TTC549 (cell line): ENCODE data around the gene TMEM161A.
"Not testable (repeated sequence)": the region's sequence is repeated elsewhere in the genome, so short reads cannot be mapped to it uniquely, and the experiment has no call there.

Source experiments
- FAIRE-seq: peaks from 2 replicates; lab custom pipeline; 2012; peaks lifted over from hg19 to GRCh38; lab: Jason Lieb, UNC

TMEM161A gene

GRCh38 chr19:19138109-19138981 lies at the start of gene TMEM161A:
TMEM161A (minus strand) TSS chr19:19138478; CDS start chr19:19138428, 50 bp downstream.
- FAIRE-seq: peak; percentile 65

GRCh38 chr19:19186742-19187141 lies 48.5 kb upstream of the TMEM161A start:
- FAIRE-seq: no peak

DNA sequence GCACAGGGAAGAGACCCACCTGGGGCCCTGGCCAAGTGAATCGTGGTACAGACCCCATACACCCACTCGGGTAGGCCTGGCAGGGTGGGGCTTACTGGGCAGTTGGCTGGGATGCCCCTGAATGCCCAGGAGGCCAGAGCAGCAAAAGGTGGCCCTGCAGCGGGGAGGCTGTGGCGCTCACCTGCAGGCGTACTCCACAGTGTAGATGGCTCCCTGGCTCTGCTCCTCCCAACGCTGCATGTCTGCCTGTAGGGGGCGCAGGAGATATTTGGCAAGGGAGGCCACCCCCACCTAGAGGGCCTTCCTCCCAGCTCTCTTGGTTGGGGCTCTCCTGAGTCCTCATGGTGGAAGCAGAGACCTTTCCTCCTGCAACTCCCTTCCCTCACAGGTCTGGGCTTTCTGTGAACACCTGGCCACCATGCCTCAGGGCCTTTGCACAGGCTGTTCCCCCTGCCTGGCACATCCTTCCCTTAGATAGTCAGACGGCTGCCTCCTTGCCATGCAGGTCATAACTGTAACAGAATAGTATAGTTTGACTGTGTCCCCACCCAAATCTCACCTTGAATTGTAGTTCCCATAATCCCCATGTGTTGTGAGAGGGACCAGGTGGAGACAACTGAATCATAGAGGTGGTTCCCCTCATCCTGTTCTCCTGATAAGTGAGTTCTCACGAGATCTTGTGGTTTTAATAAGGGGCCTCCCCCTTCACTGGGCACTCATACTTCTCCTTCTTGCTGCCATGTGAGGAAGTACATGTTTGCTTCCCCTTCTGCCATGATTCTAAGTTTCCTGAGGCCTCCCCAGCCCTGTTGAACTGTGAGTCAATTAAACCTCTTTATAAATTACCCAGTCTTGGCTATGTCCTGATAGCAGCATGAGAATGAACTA lies 47.8 kb upstream of the TMEM161A start:
- no peak for FAIRE-seq

DNA sequence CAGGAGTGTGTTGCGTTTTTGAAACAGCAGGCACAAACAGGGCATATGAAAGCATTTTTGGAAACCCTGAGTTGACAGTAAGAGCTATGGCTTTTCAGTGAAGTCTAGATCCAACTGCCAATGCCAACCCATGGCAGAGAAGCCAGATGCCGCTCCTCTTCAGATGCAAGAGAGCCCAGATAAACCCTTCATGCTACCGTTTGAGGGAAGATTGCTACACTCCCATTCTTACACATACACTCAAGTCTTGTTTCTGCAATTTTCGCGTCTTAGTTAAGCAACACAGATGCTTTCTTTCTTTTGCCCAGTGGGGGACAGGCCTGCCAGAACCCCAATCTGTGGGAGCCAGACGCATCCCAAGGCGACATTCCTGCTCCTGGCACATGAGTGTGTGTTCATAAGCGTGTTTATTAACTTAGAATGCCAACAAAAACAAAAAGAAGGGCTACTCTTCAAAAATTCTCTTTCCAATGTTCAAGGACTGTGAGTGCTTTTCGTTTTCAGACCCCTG lies 43.3 kb upstream of the TMEM161A start:
- no peak for FAIRE-seq

DNA sequence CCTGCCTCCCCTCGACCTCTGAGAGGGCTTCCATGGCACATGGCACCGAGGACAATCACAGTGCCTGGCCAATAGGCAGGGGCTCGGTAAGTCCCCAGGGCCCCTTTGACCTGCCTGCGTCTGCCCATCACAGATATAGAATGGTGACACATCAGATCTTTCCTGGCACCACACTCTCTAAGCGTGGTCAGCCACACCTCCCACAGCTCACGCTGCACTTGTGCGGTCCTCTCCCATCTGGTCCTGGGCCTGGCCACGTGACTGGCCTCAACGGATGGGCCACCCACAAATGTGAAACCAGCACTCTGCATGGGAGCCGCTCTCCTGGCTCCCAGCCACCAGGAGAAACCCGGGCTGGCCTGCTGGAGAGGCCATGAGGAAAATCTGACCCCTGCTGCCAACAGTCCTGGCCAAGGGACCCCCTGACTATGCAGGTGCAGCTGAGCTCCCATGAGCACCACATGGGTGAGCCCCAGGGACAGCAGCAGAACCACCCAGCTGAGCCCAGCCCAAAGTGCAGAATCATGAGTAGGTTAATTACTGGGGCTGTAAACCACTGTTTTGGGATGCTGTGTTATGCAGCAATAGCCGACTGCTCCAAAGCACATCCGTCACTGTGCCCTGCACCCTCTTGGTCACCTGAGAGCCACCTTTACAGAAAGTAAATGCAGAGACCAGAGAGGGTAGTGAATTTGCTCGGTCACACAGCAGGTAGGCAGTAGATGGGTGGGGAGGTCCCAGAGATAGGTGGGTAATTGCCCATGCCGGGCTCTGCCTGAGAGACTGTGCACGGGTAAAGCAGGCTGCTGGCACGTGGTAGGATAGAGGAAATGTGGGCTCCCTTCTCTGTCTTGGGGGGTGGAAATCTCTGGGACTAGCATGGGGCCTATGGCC lies 41.5 kb upstream of the TMEM161A start:
- FAIRE-seq: no peak

DNA sequence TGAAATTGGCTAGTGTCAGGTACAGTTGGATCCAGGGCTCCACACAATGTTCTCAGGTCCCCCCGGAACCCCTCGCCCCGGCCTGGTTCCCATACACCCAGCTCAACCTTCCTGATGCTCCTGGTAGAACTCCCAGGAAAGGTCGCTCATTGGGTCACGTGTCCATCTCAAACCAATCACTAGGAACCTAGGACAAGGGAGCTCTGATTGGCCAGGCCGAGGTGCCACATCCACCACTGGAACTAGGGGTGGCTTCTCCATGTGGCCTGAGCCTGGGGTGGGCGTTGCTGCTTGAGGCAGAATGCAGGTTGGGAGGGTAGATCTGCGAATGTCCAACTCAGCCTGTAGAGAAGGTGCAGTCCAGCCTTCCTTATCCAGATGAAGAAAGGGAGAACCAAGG lies 38.7 kb upstream of the TMEM161A start:
- FAIRE-seq: no peak

DNA sequence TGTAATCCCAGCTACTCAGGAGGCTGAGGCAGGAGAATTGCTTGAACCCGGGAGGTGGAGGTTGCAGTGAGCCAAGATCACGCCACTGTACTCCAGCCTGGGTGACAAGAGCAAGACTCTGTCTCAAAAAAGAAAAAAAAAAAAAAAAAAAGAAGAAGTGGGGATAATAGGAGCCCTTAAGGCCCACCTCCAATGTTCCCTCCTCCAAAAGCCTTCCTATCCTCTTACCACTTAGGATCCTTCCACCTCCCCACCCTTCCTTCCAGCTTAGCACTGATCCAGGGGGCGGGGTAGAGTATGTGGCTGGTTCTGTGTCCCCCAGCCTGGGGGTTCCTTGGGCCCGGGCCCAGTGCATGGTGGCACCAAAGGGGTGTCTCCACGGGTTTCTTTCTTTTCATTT lies 35.0 kb upstream of the TMEM161A start:
- FAIRE-seq: not testable (repeated sequence)

GRCh38 chr19:19171821-19172532 lies 33.7 kb upstream of the TMEM161A start:
- FAIRE-seq: no peak

- FAIRE-seq: no peak
Measured at GRCh38 chr19:19170873-19171672, 32.8 kb upstream of the TMEM161A start.

DNA sequence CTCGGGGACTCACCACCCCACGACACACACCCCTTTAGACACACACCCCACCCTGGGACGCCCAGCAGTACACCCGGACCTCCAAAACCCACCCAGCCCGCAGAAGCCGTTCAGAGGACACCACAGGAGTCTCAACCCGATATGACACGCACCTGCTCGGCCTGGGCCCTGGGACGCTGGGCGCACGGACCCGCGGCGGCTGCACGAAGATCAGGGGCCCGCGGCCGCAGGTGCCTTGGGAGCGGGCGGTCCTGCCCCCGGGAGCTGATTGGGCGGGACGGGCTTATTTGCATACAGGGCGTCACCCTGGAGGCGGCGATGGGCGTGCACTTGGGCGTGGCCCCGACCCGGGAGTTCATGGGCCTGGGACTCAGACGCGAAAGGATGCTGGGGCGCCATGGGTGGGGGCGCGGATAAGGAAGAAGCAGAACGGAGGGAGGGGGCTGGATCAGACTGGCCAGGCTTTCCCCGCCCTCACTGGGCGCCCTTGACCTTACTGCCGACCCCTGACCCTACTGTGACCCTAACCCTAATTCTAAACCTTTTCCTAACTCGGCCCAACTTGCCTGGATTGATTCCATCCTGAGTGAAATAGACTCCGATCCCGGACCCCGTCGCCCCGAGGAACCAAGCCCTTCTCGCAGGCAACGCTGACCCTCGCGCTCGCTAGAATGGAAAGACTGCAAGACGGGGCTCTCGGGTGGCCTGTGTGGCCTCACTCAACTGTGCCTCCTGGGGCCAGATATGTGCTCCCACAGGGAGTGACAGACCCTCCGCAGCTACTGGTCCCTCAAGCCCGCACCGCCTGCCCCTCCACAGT lies 32.0 kb upstream of the TMEM161A start, which contains the start of gene MEF2B:
TSS of gene MEF2B (minus strand) at position 211 of the 820 bp plus-strand sequence. CDS start 19,528 bp downstream, outside the sequence.
- no peak for FAIRE-seq

DNA sequence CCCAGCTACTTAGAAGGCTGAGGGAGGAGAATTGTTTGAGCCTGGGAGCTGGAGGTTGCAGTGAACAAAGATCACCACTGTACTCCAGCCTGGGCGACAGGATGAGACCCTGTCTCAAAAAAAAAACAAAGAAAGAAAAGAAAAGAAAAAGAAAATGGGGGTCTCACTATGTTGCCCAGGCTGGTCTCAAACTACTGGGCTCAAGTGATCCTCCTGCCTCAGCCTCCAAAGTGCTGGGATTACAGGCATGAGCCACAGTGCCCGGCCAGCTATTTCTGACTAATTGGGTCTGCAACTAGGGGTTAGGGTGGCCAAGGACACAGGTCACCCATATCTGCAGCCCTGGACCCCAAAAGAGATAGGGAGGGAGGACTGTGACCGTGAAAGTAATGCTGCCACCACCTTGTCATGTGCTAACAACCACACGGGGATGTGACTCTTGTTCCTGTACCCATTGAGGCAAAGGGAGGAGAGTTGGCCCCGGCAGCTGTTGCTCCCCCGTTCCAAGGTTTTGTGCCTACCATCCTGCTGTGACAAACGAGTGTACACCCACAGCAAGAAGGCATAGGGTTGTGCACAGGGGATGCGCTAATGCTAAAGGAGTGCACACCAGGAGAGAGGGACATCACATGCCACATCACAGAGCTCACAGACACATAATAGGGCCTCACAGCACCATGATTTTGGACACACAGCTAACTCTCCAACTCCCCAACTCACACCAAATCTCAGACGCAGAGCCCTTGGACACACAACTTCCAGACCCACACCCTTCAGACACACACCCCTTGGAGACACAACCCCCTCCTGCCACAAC lies 31.2 kb upstream of the TMEM161A start:
- no peak for FAIRE-seq

- no peak for FAIRE-seq
Measured at GRCh38 chr19:19167612-19168011, 29.3 kb upstream of the TMEM161A start.

DNA sequence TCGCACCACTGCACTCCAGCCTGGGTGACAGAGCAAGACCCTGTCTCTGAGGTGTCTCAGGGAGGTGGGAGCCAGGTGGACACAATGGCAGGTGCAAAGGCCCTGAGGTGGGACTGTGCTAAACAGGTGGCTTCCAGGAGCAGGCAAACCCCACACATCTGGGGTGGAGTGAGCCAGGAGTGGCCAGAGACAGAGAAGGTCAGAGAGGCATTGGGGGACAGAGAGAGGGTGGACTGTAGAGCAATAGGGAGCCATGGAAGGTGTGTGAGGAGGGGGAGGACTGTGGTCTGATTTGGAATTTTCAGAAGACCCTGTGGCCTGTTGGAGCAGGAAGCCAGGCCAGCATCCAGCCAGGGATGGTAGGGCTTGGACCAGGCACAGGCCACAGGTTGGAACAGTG lies 27.1 kb upstream of the TMEM161A start:
- no peak for FAIRE-seq

DNA sequence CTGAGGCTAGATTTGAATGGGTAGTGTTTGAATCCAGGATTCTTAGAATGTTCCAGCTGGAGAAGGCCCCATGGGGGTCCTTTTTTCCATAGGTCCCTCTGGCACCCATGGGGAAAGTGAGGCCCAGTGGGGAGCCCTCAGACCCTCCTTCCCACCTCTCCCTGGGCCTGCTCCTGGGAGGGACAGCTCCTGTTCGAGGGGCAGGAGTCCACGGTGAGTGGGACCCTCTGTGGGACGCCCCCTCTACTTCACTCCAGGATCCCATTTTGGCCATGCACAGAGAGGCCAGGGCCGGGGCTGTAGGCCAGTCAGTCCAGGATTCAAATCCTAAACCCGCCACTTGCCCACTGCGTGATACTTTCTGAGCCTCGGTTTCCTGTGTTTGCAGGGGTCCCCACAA lies 24.2 kb upstream of the TMEM161A start:
- FAIRE-seq: no peak

DNA sequence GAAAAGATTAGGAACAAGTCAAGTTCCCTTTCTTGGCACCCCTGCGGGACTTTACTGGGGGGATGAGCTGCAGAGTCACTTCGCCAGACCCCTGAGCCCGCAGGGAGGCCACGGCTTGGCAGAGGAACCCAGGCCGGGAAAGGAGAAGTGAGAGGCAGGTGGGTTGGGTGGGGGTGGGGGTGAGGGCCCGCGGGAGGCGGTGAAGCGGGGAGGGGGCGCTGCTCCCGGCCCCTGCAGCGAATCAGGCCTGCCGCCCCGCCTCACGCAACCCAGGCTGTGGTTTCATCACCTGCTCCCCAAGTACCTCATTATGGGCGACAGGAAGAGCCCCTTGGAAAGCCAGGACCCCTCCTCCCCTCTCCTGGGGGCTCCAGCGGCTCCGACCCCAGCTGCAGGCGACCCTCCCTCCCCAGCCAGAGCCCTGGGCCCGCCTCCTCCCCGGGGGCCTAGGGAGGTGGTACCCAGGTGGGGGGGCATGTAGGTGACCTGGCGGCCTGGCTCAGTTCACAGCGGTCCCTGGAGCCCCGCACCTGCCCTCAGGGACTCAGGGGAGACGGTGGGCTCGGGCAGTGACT lies 22.3 kb upstream of the TMEM161A start:
- FAIRE-seq: no peak

DNA sequence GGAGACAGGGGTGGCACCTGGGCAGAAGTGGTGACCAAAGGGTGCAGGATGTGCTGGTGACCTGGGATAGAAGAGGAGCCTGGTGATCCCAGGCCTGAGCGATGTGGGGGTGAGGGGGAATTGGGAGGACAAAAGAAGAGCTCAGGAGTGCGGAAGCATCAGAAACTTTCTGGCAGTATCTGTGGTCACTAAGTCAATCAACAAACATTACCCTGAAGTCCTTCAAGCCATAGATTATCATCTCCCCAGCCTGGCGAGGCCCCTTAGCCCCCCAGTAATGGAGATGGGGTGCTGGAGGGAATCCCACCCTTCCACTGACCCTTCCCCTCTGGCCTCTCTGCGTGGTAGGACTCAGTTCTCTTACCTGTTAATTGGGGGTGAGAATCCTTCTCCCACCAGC lies 21.3 kb upstream of the TMEM161A start:
- FAIRE-seq: no peak

DNA sequence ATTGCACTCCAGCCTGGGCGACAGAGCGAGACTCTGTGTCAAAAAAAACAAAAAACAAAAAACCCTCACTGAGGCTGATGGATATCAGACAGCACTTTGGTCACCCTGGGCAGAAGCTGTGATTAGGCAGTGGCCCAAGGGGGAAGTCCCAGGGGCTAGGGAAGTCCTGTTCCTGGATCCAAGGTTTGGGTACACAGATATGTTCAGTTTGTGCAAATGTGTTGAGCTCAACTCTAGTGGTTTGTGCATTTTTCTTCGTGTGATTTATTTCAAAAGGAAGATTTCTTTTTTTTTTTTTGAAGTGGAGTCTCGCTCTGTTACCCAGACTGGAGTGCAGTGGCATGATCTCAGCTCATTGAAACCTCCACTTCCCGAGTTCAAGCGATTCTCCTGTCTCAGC lies 19.5 kb upstream of the TMEM161A start:
- FAIRE-seq: no peak
